CD4-positive, alpha-beta T cell treated with Interleukin-6 at 100 ng/mL for 8 hours (primary cell): ENCODE measurements around the gene SRBD1.
A peak's percentile ranks its signal among the peaks of the same experiment; 100 is the strongest.

Experiments used
- DNase-seq: peaks from one replicate; pipeline ENCODE4 v3.0.0-alpha.2; 2020; ENCODE audit warnings: mixed read lengths, low spot score

SRBD1 gene

DNA sequence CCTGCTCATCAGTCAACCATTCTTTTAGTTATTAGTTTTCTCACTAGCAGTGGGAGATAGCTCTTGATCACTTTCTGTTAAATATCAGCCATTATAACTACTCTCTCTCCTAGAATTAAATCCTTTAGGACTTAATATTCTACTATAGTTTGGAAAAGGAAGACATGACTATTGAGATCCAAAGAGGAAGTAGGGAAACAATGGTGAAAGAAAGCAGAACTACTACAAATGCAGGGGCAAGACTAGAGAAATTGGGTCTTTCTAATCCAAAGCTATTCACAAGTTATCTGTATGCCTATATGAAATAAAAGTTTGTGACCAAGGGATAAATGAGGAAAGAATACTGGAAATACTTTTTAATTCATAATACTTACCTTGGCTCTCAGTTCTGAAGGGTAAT lies 65.1 kb downstream of the SRBD1 start:
- DNase-seq, result no peak

- no peak for DNase-seq
These were observed 67.8 kb downstream of the SRBD1 start for GRCh38 chr2:45543257-45543656.

GRCh38 chr2:45542013-45542412 lies 69.1 kb downstream of the SRBD1 start:
- DNase-seq, result no peak

GRCh38 chr2:45541450-45541849 lies 69.6 kb downstream of the SRBD1 start:
- DNase-seq, result no peak

GRCh38 chr2:45540942-45541341 lies 70.1 kb downstream of the SRBD1 start:
- DNase-seq, result no peak

GRCh38 chr2:45533771-45534170 lies 77.3 kb downstream of the SRBD1 start:
- no peak for DNase-seq

DNA sequence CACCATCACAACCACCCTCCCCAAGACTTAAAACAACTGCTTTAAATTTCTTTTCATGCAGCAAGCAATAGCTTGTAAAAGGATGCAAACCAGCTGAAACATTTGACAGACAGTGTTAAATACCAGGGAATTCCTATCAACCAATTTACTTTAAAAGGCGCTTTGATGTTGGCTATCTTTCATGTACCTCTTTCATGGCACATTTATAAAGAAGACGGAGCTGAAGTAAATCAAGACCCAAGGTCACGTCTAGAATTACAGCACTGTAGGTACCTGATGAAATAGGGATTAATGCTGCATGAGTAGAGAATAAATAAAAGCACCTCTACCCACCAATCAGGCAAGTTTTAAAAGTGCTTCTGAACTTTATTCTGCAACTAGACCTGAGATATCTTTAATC lies 78.9 kb downstream of the SRBD1 start:
- DNase-seq, result no peak

DNA sequence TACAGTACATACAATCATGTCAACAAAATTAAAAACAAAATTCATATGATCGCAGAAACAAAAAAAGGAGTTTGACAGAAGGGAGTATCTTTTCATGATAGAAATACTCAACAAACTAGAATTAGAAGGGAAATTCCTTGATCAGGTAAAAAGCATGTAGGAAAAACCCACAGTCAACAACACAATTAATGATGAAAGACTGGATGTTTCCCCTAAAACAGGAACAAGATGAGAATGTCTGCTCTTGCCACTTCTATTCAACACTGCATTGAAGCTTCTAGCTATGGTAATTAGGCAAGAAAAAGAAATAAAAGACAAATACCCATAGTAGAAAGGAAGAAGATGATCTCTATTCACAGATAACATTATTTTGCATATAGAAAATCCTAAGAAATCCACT lies 87.1 kb downstream of the SRBD1 start:
- no peak for DNase-seq

DNA sequence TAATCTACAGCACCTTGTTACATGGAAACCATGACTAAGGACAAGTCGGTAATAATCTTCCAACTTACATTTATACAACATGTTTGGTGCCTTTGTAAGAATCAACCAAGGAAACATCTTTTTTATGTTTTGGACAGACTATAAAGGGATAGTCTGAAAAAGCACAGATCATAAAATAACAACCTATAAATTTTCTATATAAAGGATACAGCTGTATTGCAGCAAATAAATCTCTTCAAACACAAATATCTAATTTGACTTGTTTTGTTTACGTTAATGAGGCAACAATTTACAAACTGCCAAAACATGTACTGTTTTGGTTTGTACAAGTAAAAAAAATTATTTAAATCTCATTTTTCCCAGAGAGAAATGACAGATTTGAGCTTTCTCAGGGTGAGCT lies 92.5 kb downstream of the SRBD1 start:
- DNase-seq, result no peak

GRCh38 chr2:45510701-45511420 lies 100.2 kb downstream of the SRBD1 start:
- DNase-seq, result no peak

DNA sequence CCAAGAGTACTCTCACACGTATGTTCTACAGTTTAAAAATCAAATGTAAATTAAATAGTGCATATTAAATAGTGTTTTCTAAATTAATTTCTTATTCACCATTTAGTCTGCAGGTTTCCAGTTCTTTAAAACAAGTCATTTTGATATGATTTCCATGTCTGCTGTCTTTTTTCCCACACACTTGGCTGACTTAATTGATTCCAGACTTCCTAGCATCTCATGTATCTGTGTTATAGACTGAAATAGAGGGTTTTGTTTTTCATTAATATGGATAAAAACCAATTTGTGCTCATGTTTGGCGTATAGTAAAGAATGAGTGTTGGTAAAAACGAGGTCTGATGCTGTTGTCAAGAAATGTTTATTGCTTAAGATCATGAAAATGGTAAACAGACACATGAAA lies 104.3 kb downstream of the SRBD1 start:
- DNase-seq, result no peak

DNA sequence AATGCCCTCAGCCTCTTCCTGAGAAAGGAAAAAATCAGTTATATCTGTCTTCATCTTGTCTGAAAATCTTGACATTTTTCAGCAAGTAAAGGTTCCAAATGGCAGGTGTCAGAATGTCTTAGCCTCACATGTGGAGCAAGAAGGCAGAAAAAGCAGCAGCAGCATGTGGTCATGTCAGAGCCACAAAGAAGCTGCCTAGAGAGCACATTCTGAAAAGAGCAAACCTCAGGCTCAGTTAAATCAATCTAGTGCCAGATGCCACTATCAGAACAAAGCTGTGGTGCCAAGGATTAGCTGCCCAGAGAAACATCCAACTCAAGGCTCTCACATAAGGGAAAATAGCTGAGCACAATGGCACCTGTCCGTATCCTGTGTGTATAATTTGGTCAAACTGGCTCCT lies 105.9 kb downstream of the SRBD1 start:
- no peak for DNase-seq

DNA sequence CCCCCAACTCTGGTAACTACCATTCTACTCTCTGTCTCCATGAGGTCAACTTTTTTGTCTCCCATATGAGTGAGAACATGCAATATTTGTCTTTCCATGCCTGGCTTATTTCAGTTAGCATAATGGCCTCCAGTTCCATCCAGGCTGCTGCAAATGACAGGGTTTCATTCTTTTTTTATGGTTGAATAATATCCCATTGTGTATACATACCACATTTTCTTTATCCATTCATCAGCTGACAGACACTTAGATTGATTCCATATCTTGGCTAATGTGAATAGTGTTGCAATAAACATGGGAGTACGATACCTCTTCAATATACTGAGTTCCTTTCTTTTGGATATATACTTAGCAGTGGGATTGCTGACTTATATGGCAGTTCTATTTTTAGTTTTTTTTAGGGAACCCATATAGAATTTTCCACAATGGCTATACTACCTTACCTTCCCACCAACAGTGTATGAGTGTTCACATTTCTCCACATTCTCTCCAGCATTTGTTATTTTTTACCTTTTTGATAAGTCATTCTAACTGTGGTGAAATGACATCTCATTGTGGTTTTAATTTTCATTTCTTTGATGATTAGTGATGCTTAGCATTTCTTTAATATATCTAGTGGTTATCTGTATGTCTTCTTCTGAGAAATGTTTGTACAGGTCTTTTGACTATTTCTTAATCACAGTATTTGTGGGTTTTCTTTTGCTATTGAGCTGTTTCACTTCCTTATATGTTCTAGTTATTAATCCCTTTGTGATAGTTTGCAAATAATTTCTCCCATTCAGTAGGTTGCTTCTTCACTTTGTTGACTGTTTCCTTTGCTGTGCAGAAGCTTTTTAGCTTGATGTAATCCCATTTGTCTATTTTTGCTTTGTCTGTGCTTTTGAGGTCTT lies 112.2 kb downstream of the SRBD1 start:
- DNase-seq, result no peak

DNA sequence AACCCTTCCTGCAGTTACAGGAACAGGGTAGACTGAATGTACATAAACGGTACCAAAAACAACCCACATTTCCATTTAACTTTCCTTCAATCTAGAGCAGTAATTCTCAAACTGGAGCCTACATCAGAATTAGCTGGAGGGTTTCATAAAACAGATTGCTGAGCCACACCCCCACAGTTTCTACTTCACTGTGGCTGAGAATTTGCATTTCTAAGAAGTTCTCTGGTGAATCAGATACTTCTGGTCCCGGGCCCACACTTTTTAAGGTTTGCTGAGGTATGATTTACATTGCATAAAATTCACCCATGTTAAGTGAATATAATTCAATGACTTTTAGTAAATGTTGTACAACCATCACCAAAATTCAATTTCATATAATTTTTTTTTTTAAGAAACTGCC lies 113.7 kb downstream of the SRBD1 start:
- no peak for DNase-seq

GRCh38 chr2:45496869-45497268 lies 114.2 kb downstream of the SRBD1 start:
- no peak for DNase-seq

DNA sequence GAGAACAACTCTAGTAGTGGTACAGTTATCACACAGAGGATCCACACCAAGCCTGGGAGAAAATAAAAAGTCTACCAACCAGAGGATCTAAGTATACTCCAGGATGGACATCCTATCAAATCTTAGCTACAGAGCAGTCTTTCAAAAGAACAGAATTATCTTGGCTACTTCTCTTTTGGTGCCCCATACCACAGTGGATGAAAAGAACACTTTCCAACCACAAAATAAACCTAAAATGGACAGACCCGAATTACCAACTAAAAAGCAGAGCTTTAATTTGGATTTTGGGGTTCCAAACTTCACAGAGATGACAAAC lies 116.1 kb downstream of the SRBD1 start:
- DNase-seq, result no peak

GRCh38 chr2:45494275-45494977 lies 116.6 kb downstream of the SRBD1 start:
- peak; percentile 12 for DNase-seq

- no peak for DNase-seq
These were observed 126.1 kb downstream of the SRBD1 start for GRCh38 chr2:45484965-45485364.

DNA sequence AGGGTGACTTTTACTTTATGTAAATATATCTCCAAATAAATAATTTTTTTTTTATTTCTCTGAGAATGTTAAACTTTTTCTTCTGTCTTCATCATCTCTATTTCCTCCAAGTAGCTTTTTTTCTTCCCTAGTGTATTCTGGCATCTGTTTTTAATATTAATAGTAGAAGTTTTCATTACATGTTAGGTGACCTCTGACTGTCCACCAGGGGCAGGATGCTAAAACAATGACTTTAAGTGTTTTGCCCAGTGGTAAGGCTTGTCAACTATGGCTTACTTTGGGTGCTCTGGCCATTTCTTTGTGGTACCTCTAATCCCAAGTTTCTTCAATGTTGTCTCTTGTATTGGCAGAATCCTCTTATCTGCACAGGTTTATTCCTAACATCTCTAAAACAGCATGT lies 127.1 kb downstream of the SRBD1 start:
- DNase-seq, result no peak

DNA sequence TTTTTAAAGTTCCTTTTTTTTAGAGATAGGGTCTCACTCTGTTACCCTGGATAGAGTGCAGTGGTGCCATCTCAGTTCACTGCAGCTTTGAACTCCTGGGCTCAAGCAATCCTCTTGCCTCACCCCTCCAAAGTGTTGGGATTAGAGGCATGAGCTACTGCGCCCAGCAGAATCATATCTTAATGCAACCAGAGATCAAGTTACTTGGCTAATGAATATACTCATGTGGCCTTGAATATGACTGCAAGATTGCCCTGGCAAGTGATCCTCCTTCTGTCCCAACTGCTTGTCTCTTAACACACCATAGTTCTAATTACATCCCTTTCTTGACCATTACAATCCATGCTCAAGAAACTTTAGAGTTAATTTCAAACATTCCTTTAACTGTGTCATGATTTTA lies 133.5 kb downstream of the SRBD1 start:
- no peak for DNase-seq

DNA sequence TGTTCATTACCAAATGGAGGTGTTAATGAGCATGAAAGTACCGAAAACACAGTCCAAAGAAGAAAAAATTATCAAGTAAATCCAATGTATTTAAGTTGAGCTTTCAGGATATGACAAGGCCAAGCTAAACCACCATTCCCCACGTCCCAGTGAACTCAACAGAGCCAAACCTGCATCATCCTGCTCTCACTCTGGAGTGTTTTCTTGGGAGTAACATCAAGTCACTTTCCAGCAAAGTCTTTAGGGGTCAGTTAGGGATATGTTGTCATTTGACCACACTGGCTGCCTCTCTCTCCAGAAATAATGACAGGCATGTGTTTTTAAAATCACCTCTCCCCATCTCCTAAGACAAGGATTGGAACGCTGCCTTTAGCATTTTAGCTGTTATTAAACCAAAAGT lies 140.5 kb downstream of the SRBD1 start:
- no peak for DNase-seq

- no peak for DNase-seq
These were observed 141.6 kb downstream of the SRBD1 start for GRCh38 chr2:45469314-45470099.
